ENCODE results near the gene TMTC1.

Gene TMTC1

DNA sequence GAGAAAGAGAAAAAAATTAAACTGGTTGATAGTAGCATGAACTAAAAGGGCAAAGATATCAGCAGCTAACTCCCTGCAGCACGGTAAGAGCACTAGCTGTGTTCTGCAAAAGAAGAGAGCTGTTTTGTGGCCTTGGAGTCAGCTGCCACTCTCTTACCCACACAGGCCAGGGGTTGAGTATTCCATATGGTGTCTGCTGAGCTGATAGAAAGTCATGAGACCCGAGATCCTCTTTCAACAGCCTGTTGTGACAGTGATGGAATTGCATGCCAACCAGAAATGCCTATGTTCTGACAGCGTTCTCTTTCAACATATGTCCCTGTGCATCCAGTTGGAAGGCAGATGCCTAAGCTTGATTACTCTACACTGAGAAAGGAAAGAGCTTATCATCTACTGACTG is 39.9 kb downstream of the TMTC1 start:
- H3K14ac ChIP-seq (ENCODE audit: low read length in 2 of 2) = no peak overlapping the region
- no peak overlapping the region for H3K4me3 ChIP-seq (ENCODE audit: insufficient read depth in 1 of 2, low read depth in 1 of 2, low read length in 2 of 2)
- H3K9ac ChIP-seq (ENCODE audit: low read length) = peak overlapping the region; percentile 42
- no peaks in the 10 kb centered on the region for H3K27me3 ChIP-seq (ENCODE audit: control insufficient read depth in 1 of 2, insufficient read depth in 1 of 2, low read length in 2 of 2)
- no peak overlapping the region for H2AK5ac ChIP-seq (ENCODE audit: low read length, severe bottlenecking)
- H3K4me1 ChIP-seq (ENCODE audit: control insufficient read depth, insufficient read depth, low read depth, low read length) = peaks cover 2% of the 10 kb centered on the region
- H3K27ac ChIP-seq (ENCODE audit: low read length, poor library complexity, severe bottlenecking) = no peak overlapping the region
- H3K4me2 ChIP-seq (ENCODE audit: low read length, poor library complexity, severe bottlenecking) = no peak overlapping the region
- 18% methylated on average over 3 of the region's 3 CpGs for WGBS
- DNase-seq = peak; percentile 98
- H3K23ac ChIP-seq (ENCODE audit: low read length in 2 of 2) = no peak overlapping the region
- H3K36me3 ChIP-seq (ENCODE audit: control insufficient read depth in 1 of 2, insufficient read depth in 2 of 2, low read depth in 1 of 2, low read length in 2 of 2) = peaks cover 0 to 24% of the 10 kb centered on the region in 2 experiments
- no peak overlapping the region for H4K91ac ChIP-seq (ENCODE audit: low read length)
- H3K18ac ChIP-seq (ENCODE audit: low read depth in 1 of 2, low read length in 2 of 2) = no peak overlapping the region
- H2BK5ac ChIP-seq (ENCODE audit: low read depth, low read length, poor library complexity, severe bottlenecking) = no peak overlapping the region
- H2BK15ac ChIP-seq (ENCODE audit: low read depth, poor library complexity, severe bottlenecking) = no peak overlapping the region
- H3K4ac ChIP-seq (ENCODE audit: low read depth in 1 of 2, low read length in 2 of 2) = no peak overlapping the region
- H2BK12ac ChIP-seq (ENCODE audit: low read length in 2 of 2) = no peak overlapping the region
- H3K9me3 ChIP-seq (ENCODE audit: control insufficient read depth, low read length) = no peaks in the 10 kb centered on the region
- no peaks in the 10 kb centered on the region for H3K79me1 ChIP-seq (replicated peaks; ENCODE audit: low read length, poor library complexity, severe bottlenecking)
- H2AFZ ChIP-seq (ENCODE audit: low read depth, low read length) = no peak overlapping the region
- no peak overlapping the region for H2BK120ac ChIP-seq (ENCODE audit: low read depth, low read length)
- no peak overlapping the region for H4K8ac ChIP-seq (ENCODE audit: low read length)

DNA sequence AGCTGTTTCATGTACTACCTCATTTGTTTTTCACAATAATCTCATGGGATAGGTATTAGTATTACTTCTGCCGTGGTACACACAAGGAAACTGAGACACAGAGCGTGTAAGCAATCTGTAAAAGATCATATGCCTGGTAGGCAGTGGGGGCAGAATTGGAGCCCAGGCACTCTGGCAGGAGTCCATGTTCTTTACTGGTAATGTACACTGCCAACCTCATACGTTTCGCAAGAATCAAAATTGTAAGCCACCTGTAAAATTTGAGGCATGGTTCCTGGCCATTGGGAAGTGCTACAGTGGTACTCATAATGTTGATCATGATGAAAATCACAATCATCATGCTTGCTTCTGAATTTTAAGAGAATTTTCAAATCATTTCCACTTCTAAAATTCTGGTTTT is 40.7 kb downstream of the TMTC1 start:
- 96% methylated on average over 2 of the region's 4 CpGs for WGBS
- Histone ChIP-seq H3K4me2 (ENCODE audit: low read length, poor library complexity, severe bottlenecking) (no peak overlapping the region), H3K9ac (ENCODE audit: low read length) (peak overlapping the region; percentile 10), H3K4me3 (ENCODE audit: insufficient read depth in 1 of 2, low read depth in 1 of 2, low read length in 2 of 2) (no peak overlapping the region), H4K91ac (ENCODE audit: low read length) (no peak overlapping the region), H2BK12ac (ENCODE audit: low read length in 2 of 2) (no peak overlapping the region), H2BK15ac (ENCODE audit: low read depth, poor library complexity, severe bottlenecking) (no peak overlapping the region), H2BK5ac (ENCODE audit: low read depth, low read length, poor library complexity, severe bottlenecking) (no peak overlapping the region), H3K27ac (ENCODE audit: low read length, poor library complexity, severe bottlenecking) (no peak overlapping the region), H3K4ac (ENCODE audit: low read depth in 1 of 2, low read length in 2 of 2) (peak overlapping the region in 1 of 2 experiments; percentile 9), H2AFZ (ENCODE audit: low read depth, low read length) (no peak overlapping the region), H3K36me3 (ENCODE audit: control insufficient read depth in 1 of 2, insufficient read depth in 2 of 2, low read depth in 1 of 2, low read length in 2 of 2) (peaks cover 0 to 18% of the 10 kb centered on the region in 2 experiments), H3K4me1 (ENCODE audit: control insufficient read depth, insufficient read depth, low read depth, low read length) (peaks cover 2% of the 10 kb centered on the region), H3K79me1 (replicated peaks; ENCODE audit: low read length, poor library complexity, severe bottlenecking) (no peaks in the 10 kb centered on the region), H3K9me3 (ENCODE audit: control insufficient read depth, low read length) (no peaks in the 10 kb centered on the region), H3K14ac (ENCODE audit: low read length in 2 of 2) (no peak overlapping the region), H2AK5ac (ENCODE audit: low read length, severe bottlenecking) (no peak overlapping the region), H2BK120ac (ENCODE audit: low read depth, low read length) (peak overlapping the region; percentile 27), H3K27me3 (ENCODE audit: control insufficient read depth in 1 of 2, insufficient read depth in 1 of 2, low read length in 2 of 2) (no peaks in the 10 kb centered on the region), H3K18ac (ENCODE audit: low read depth in 1 of 2, low read length in 2 of 2) (peak overlapping the region; percentile 28 to 40), H3K23ac (ENCODE audit: low read length in 2 of 2) (no peak overlapping the region), H4K8ac (ENCODE audit: low read length) (no peak overlapping the region)
- no peak for DNase-seq

DNA sequence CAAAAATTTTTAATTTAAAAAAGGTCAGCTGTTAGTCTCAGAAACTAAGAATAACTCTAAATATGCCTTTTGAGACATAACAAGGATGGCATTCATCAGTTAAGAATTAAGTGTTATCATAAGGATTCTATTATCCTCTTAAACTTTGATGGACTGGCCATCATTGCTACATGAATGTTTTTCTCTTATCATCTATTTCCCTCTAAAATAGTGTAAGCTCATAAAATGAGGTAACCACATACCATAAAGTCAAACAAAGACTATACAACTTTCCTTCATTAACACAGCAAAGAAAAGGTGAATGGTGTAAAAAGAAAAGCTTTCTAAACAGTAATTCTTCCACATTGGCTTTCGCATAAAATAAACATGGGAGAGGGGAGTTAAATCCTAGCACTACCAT is 41.1 kb downstream of the TMTC1 start:
- H3K23ac ChIP-seq (ENCODE audit: low read length in 2 of 2) = no peak overlapping the region
- peaks cover 0 to 13% of the 10 kb centered on the region in 2 experiments for H3K36me3 ChIP-seq (ENCODE audit: control insufficient read depth in 1 of 2, insufficient read depth in 2 of 2, low read depth in 1 of 2, low read length in 2 of 2)
- no peaks in the 10 kb centered on the region for H3K27me3 ChIP-seq (ENCODE audit: control insufficient read depth in 1 of 2, insufficient read depth in 1 of 2, low read length in 2 of 2)
- H3K79me1 ChIP-seq (replicated peaks; ENCODE audit: low read length, poor library complexity, severe bottlenecking) = no peaks in the 10 kb centered on the region
- no peak overlapping the region for H2BK120ac ChIP-seq (ENCODE audit: low read depth, low read length)
- no peak overlapping the region for H2AK5ac ChIP-seq (ENCODE audit: low read length, severe bottlenecking)
- DNase-seq = no peak
- WGBS = no CpG with 5 or more reads among the region's 1 CpG
- peaks cover 2% of the 10 kb centered on the region for H3K4me1 ChIP-seq (ENCODE audit: control insufficient read depth, insufficient read depth, low read depth, low read length)
- no peak overlapping the region for H3K4ac ChIP-seq (ENCODE audit: low read depth in 1 of 2, low read length in 2 of 2)
- H3K4me2 ChIP-seq (ENCODE audit: low read length, poor library complexity, severe bottlenecking) = no peak overlapping the region
- H3K14ac ChIP-seq (ENCODE audit: low read length in 2 of 2) = no peak overlapping the region
- no peak overlapping the region for H2BK5ac ChIP-seq (ENCODE audit: low read depth, low read length, poor library complexity, severe bottlenecking)
- no peaks in the 10 kb centered on the region for H3K9me3 ChIP-seq (ENCODE audit: control insufficient read depth, low read length)
- no peak overlapping the region for H3K18ac ChIP-seq (ENCODE audit: low read depth in 1 of 2, low read length in 2 of 2)
- H3K4me3 ChIP-seq (ENCODE audit: insufficient read depth in 1 of 2, low read depth in 1 of 2, low read length in 2 of 2) = no peak overlapping the region
- H2BK12ac ChIP-seq (ENCODE audit: low read length in 2 of 2) = no peak overlapping the region
- no peak overlapping the region for H2BK15ac ChIP-seq (ENCODE audit: low read depth, poor library complexity, severe bottlenecking)
- peak overlapping the region; percentile 64 for H3K9ac ChIP-seq (ENCODE audit: low read length)
- H3K27ac ChIP-seq (ENCODE audit: low read length, poor library complexity, severe bottlenecking) = no peak overlapping the region
- H2AFZ ChIP-seq (ENCODE audit: low read depth, low read length) = no peak overlapping the region
- H4K8ac ChIP-seq (ENCODE audit: low read length) = no peak overlapping the region
- H4K91ac ChIP-seq (ENCODE audit: low read length) = no peak overlapping the region

DNA sequence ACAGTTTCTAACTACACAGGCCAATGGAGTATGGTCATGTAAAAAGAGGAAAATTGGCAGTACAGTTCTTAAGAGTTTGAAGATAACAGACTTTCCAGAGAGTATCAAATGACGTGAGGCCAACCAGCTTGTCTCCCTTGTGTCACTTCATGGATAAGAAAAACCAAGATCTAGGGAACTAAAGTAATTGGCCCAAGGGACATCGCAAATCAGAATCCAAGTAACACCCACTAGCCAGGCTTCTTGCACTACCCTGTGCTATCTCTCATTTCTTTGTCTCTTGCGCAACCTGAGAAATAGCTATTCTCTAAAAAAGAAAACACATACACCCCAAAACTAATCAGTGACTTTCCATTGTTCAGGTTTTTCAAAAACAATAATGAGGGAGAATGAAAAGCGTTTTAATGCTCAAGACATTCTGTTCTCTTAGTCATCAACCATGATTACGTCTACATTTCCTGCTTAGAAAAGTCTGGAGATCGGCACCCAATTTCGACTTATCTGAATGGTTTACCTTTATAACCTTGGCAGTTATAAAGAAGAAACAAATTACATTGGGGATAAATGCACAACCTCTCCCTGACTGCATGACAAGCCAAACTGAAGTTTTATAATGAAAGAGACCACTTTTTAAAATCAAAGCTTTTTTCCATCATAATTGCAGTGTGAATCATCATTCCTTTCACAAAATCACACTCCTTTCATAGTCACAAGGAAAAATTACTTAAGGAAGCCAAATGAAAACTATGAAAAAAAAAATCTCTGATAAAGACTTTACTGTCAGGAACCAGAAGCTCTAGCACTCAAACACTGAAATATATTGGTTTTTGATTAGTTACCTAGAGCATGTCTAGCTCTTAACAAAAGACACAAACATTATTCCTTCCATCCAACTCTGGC is 42.1 kb downstream of the TMTC1 start:
- peaks cover 2% of the 10 kb centered on the region for H3K4me1 ChIP-seq (ENCODE audit: control insufficient read depth, insufficient read depth, low read depth, low read length)
- H2BK15ac ChIP-seq (ENCODE audit: low read depth, poor library complexity, severe bottlenecking) = no peak overlapping the region
- H3K18ac ChIP-seq (ENCODE audit: low read depth in 1 of 2, low read length in 2 of 2) = peak overlapping the region in 1 of 2 experiments; percentile 81
- H2BK120ac ChIP-seq (ENCODE audit: low read depth, low read length) = no peak overlapping the region
- H2BK12ac ChIP-seq (ENCODE audit: low read length in 2 of 2) = no peak overlapping the region
- H3K4me3 ChIP-seq (ENCODE audit: insufficient read depth in 1 of 2, low read depth in 1 of 2, low read length in 2 of 2) = peak overlapping the region in 1 of 2 experiments; percentile 44
- no peak overlapping the region for H4K91ac ChIP-seq (ENCODE audit: low read length)
- no peaks in the 10 kb centered on the region for H3K79me1 ChIP-seq (replicated peaks; ENCODE audit: low read length, poor library complexity, severe bottlenecking)
- WGBS = 33% methylated on average over 6 of the region's 7 CpGs
- no peak overlapping the region for H3K14ac ChIP-seq (ENCODE audit: low read length in 2 of 2)
- H2BK5ac ChIP-seq (ENCODE audit: low read depth, low read length, poor library complexity, severe bottlenecking) = no peak overlapping the region
- H3K9me3 ChIP-seq (ENCODE audit: control insufficient read depth, low read length) = no peaks in the 10 kb centered on the region
- H3K27ac ChIP-seq (ENCODE audit: low read length, poor library complexity, severe bottlenecking) = peak overlapping the region; percentile 10
- peak overlapping the region; percentile 64 for H3K9ac ChIP-seq (ENCODE audit: low read length)
- no peak overlapping the region for H4K8ac ChIP-seq (ENCODE audit: low read length)
- no peak overlapping the region for H2AK5ac ChIP-seq (ENCODE audit: low read length, severe bottlenecking)
- H3K4ac ChIP-seq (ENCODE audit: low read depth in 1 of 2, low read length in 2 of 2) = no peak overlapping the region
- no peaks in the 10 kb centered on the region for H3K27me3 ChIP-seq (ENCODE audit: control insufficient read depth in 1 of 2, insufficient read depth in 1 of 2, low read length in 2 of 2)
- H3K36me3 ChIP-seq (ENCODE audit: control insufficient read depth in 1 of 2, insufficient read depth in 2 of 2, low read depth in 1 of 2, low read length in 2 of 2) = peaks cover 0 to 10% of the 10 kb centered on the region in 2 experiments
- no peak overlapping the region for H3K4me2 ChIP-seq (ENCODE audit: low read length, poor library complexity, severe bottlenecking)
- no peak overlapping the region for H3K23ac ChIP-seq (ENCODE audit: low read length in 2 of 2)
- peak; percentile 85 for DNase-seq
- H2AFZ ChIP-seq (ENCODE audit: low read depth, low read length) = no peak overlapping the region

Data from mesenchymal stem cell (in vitro differentiated cells and primary cell).